HUES48 (cell line): ENCODE results near the gene PTPRN2.

Experiments
- H3K27ac ChIP-seq: one replicate; pipeline ENCODE4 v1.7.0; 2013; ENCODE audit warnings: low read depth, low read length, inconsistent platforms
- H3K27me3 ChIP-seq: 2 replicates; pipeline ENCODE4 v1.6.1; 2013; ENCODE audit warnings: mild to moderate bottlenecking, low read length; ENCODE audit not compliant: control insufficient read depth, insufficient read depth
- H3K36me3 ChIP-seq: 2 replicates; pipeline ENCODE4 v1.6.1; 2013; ENCODE audit warnings: low read length; ENCODE audit not compliant: control insufficient read depth, insufficient read depth
- H3K4me1 ChIP-seq: 2 replicates; pipeline ENCODE4 v1.6.1; 2013; ENCODE audit warnings: mild to moderate bottlenecking, low read length; ENCODE audit not compliant: control insufficient read depth, insufficient read depth
- H3K4me3 ChIP-seq: 2 replicates; pipeline ENCODE4 v1.5.1; 2013; ENCODE audit warnings: mild to moderate bottlenecking, low read depth, low read length
- H3K9ac ChIP-seq: 2 replicates; pipeline ENCODE4 v1.6.1; 2013; ENCODE audit warnings: mild to moderate bottlenecking, low read depth, low read length, moderate library complexity
- H3K9me3 ChIP-seq: 2 replicates; pipeline ENCODE4 v1.6.1; 2013; ENCODE audit warnings: low read length; ENCODE audit not compliant: control insufficient read depth, insufficient read depth

PTPRN2 gene

GRCh38 chr7:158396301-158396905, 191.2 kb downstream of the PTPRN2 start:
- Histone ChIP-seq H3K9ac (no peak overlapping the region), H3K36me3 (no peaks in the 10 kb centered on the region), H3K27ac (no peak overlapping the region), H3K4me1 (no peaks in the 10 kb centered on the region), H3K27me3 (no peaks in the 10 kb centered on the region), H3K4me3 (no peak overlapping the region), H3K9me3 (no peaks in the 10 kb centered on the region)

DNA sequence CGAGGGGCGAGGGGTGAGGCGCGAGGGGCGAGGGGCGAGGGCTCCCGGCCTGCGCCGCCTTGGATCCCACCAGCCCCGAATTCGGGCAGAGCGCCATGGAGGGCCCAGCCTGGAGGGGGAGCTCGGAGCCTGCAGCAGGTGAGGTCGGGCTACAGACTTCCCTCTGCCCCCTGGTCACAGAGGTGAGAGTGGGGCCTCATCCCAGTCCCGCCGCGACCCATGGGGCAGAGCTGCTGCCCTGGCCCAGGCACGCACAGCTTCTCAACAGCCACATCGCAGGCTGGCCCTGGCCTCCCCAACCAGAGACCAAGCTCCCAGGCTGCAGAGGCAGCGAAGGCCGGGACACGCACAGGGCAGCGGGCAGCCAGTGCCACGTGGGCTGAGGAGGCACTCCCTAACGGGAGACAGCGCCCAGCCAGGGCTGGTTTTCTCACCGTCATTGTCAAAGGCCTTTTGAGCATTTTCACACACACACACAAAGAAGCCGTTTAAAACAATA, 191.8 kb downstream of the PTPRN2 start:
- no peak overlapping the region for H3K9ac ChIP-seq
- no peaks in the 10 kb centered on the region for H3K9me3 ChIP-seq
- no peak overlapping the region for H3K27ac ChIP-seq
- no peaks in the 10 kb centered on the region for H3K27me3 ChIP-seq
- no peaks in the 10 kb centered on the region for H3K4me1 ChIP-seq
- H3K36me3 ChIP-seq: no peaks in the 10 kb centered on the region
- no peak overlapping the region for H3K4me3 ChIP-seq

GRCh38 chr7:158395349-158395748, 192.3 kb downstream of the PTPRN2 start:
- Histone ChIP-seq H3K27ac (no peak overlapping the region), H3K36me3 (no peaks in the 10 kb centered on the region), H3K9ac (no peak overlapping the region), H3K4me3 (no peak overlapping the region), H3K9me3 (no peaks in the 10 kb centered on the region), H3K27me3 (no peaks in the 10 kb centered on the region), H3K4me1 (no peaks in the 10 kb centered on the region)

DNA sequence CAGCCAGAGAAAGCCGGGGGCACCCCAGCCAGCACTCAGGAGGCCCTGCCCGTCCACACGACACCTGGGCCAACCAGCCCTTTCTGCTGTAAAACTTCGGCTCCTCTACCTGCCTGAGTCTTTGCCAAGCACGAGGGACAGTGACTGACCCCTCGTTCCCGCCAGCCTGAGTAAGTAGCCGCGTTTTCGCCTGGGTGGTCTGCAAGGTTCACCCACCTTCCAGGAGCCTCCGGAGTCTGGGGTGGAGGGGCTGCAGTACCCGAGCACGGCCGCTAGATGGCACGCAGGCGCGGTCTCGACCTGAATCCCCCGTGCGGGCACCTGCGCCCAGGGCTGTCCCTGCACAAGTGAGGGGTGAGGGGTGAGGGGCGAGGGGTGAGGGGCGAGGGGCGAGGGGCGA, 192.7 kb downstream of the PTPRN2 start:
- H3K27me3 ChIP-seq: no peaks in the 10 kb centered on the region
- no peaks in the 10 kb centered on the region for H3K36me3 ChIP-seq
- no peak overlapping the region for H3K27ac ChIP-seq
- H3K4me1 ChIP-seq: no peaks in the 10 kb centered on the region
- no peak overlapping the region for H3K4me3 ChIP-seq
- H3K9ac ChIP-seq: no peak overlapping the region
- no peaks in the 10 kb centered on the region for H3K9me3 ChIP-seq

GRCh38 chr7:158393926-158394625, 193.5 kb downstream of the PTPRN2 start:
- Histone ChIP-seq H3K9ac (no peak overlapping the region), H3K4me3 (no peak overlapping the region), H3K9me3 (no peaks in the 10 kb centered on the region), H3K27ac (no peak overlapping the region), H3K27me3 (no peaks in the 10 kb centered on the region), H3K4me1 (no peaks in the 10 kb centered on the region), H3K36me3 (no peaks in the 10 kb centered on the region)

- Histone ChIP-seq H3K4me1 (no peaks in the 10 kb centered on the region), H3K36me3 (no peaks in the 10 kb centered on the region), H3K27ac (no peak overlapping the region), H3K4me3 (no peak overlapping the region), H3K9ac (no peak overlapping the region), H3K27me3 (no peaks in the 10 kb centered on the region), H3K9me3 (no peaks in the 10 kb centered on the region)
Observed at GRCh38 chr7:158392251-158392650, 195.4 kb downstream of the PTPRN2 start.

GRCh38 chr7:158391541-158391940, 196.1 kb downstream of the PTPRN2 start:
- no peaks in the 10 kb centered on the region for H3K9me3 ChIP-seq
- no peaks in the 10 kb centered on the region for H3K27me3 ChIP-seq
- H3K4me1 ChIP-seq: no peaks in the 10 kb centered on the region
- H3K27ac ChIP-seq: no peak overlapping the region
- no peak overlapping the region for H3K9ac ChIP-seq
- no peak overlapping the region for H3K4me3 ChIP-seq
- no peaks in the 10 kb centered on the region for H3K36me3 ChIP-seq

GRCh38 chr7:158391141-158391540, 196.5 kb downstream of the PTPRN2 start:
- H3K9ac ChIP-seq: no peak overlapping the region
- H3K27me3 ChIP-seq: no peaks in the 10 kb centered on the region
- no peak overlapping the region for H3K4me3 ChIP-seq
- H3K4me1 ChIP-seq: no peaks in the 10 kb centered on the region
- H3K36me3 ChIP-seq: no peaks in the 10 kb centered on the region
- no peak overlapping the region for H3K27ac ChIP-seq
- H3K9me3 ChIP-seq: no peaks in the 10 kb centered on the region

- no peaks in the 10 kb centered on the region for H3K9me3 ChIP-seq
- H3K4me3 ChIP-seq: no peak overlapping the region
- H3K27me3 ChIP-seq: no peaks in the 10 kb centered on the region
- H3K36me3 ChIP-seq: no peaks in the 10 kb centered on the region
- H3K4me1 ChIP-seq: no peaks in the 10 kb centered on the region
- H3K9ac ChIP-seq: no peak overlapping the region
- H3K27ac ChIP-seq: no peak overlapping the region
Observed at GRCh38 chr7:158390460-158390859, 197.2 kb downstream of the PTPRN2 start.

- Histone ChIP-seq H3K9ac (no peak overlapping the region), H3K9me3 (no peaks in the 10 kb centered on the region), H3K36me3 (no peaks in the 10 kb centered on the region), H3K27ac (no peak overlapping the region), H3K4me3 (no peak overlapping the region), H3K27me3 (no peaks in the 10 kb centered on the region), H3K4me1 (no peaks in the 10 kb centered on the region)
Observed at GRCh38 chr7:158389514-158390425, 197.9 kb downstream of the PTPRN2 start.

- Histone ChIP-seq H3K4me1 (0 out of 2 replicates have a peak, but pooled peaks cover under 1% of the 10 kb centered on the region), H3K27ac (no peak overlapping the region), H3K36me3 (no peaks in the 10 kb centered on the region), H3K9me3 (no peaks in the 10 kb centered on the region), H3K9ac (no peak overlapping the region), H3K4me3 (no peak overlapping the region), H3K27me3 (no peaks in the 10 kb centered on the region)
Observed at GRCh38 chr7:158388928-158389327, 198.7 kb downstream of the PTPRN2 start.
